Caco-2 (cell line): Measurements from ENCODE around the gene CARD14. TPM values are rescaled to one million over a fixed set of nuclear protein-coding genes. Genes with fewer than 3 reads are reported as not detected.

ENCODE experiments used
- BruUV-seq: library from RNA; stranded (reverse); fragments of 400-500 nt; replicated peaks from 2 replicates; lab custom pipeline; 2021; lab: Mats Ljungman, UMichigan
- CTCF ChIA-PET: fragments of 300-600 bp; sonication (Branson Sonifier 250); formaldehyde crosslinking; loops from one replicate; lab custom pipeline; 2022; ENCODE audit warnings: antibody characterized with exemption; lab: Charles Lee
- POLR2A ChIA-PET: fragments of 300-600 bp; sonication (Branson Sonifier 250); formaldehyde crosslinking; loops from one replicate; lab custom pipeline; 2022; ENCODE audit warnings: antibody characterized with exemption; lab: Charles Lee
- DNase-seq, 2 experiments: peaks; one replicate each; pipeline versions ENCODE4 v3.0.0 to v3.0.0-alpha.2; 2020 to 2022
- H3K27me3 ChIP-seq: replicated peaks from 2 replicates; pipeline ENCODE4 v1.6.0; 2011; ENCODE audit warnings: low read length; ENCODE audit not compliant: control insufficient read depth, insufficient read depth
- H3K36me3 ChIP-seq: 2 replicates; pipeline ENCODE4 v1.5.1; 2011; ENCODE audit warnings: low read length; ENCODE audit not compliant: control insufficient read depth, insufficient read depth
- H3K4me1 ChIP-seq: fragments of 250-450 bp; sonication (Bioruptor Pico); 2 replicates; pipeline ENCODE4 v1.5.1; 2020; ENCODE audit warnings: mild to moderate bottlenecking
- H3K4me3 ChIP-seq: 2 replicates; pipeline ENCODE4 v1.5.1; 2011; ENCODE audit warnings: low read depth, mild to moderate bottlenecking, control low read depth, low read length
- H3K9me3 ChIP-seq: fragments of 250-450 bp; sonication (Bioruptor Pico); 2 replicates; pipeline ENCODE4 v1.5.1; 2020; ENCODE audit warnings: mild to moderate bottlenecking, moderate library complexity
- H3K27ac Mint-ChIP-seq: one replicate; pipeline ENCODE4 v1.8.0; 2022; ENCODE audit warnings: mixed read lengths; ENCODE audit not compliant: unreplicated experiment
- H3K27me3 Mint-ChIP-seq: one replicate; pipeline ENCODE4 v1.8.0; 2022; ENCODE audit warnings: mixed read lengths; ENCODE audit not compliant: insufficient read depth, unreplicated experiment
- H3K36me3 Mint-ChIP-seq: one replicate; pipeline ENCODE4 v1.8.0; 2022; ENCODE audit warnings: mild to moderate bottlenecking, mixed read lengths; ENCODE audit not compliant: insufficient read depth, unreplicated experiment
- H3K4me1 Mint-ChIP-seq: one replicate; pipeline ENCODE4 v1.8.0; 2022; ENCODE audit warnings: low read depth, mixed read lengths; ENCODE audit not compliant: unreplicated experiment
- H3K4me3 Mint-ChIP-seq: one replicate; pipeline ENCODE4 v1.8.0; 2022; ENCODE audit warnings: mild to moderate bottlenecking, moderate library complexity, mixed read lengths; ENCODE audit not compliant: unreplicated experiment
- H3K9me3 Mint-ChIP-seq: one replicate; pipeline ENCODE4 v1.8.0; 2022; ENCODE audit warnings: mixed read lengths; ENCODE audit not compliant: unreplicated experiment
- intact Hi-C: fragments of 100-400 bp; cut with micrococcal nuclease; formaldehyde crosslinking; loops from one replicate; pipeline ENCODE4 v1.10.0; 2022; ENCODE audit not compliant: unreplicated experiment
- total RNA-seq: library from RNA; stranded (reverse); gene quantifications from 2 replicates; pipeline ENCODE4 v1.2.3, GENCODE V29; 2022
- TF ChIP-seq, protein P1 (sequence below), 2 experiments: fragments of 200-600 bp in 1 of 2; IDR thresholded peaks; 1 replicate in 1 of 2; 2 replicates in 1 of 2; pipeline versions ENCODE4 v1.5.1 to v1.8.0; 2011 to 2022; ENCODE audit warnings: antibody characterized with exemption in 1 of 2, control low read depth in 1 of 2, inconsistent platforms in 1 of 2, low read depth in 1 of 2, low read length in 1 of 2, mild to moderate bottlenecking in 1 of 2, moderate library complexity in 1 of 2; ENCODE audit not compliant: insufficient read depth in 1 of 2, severe bottlenecking in 1 of 2, unreplicated experiment in 1 of 2

Gene CARD14
- total RNA-seq, 1 experiment from 2014 or later, result 1.3 TPM

GRCh38 chr17:80214012-80214877 lies 44.4 kb downstream of the CARD14 start:
- H3K27me3 ChIP-seq, result no peaks in the 10 kb centered on the region
- TF ChIP-seq, protein P1, sequence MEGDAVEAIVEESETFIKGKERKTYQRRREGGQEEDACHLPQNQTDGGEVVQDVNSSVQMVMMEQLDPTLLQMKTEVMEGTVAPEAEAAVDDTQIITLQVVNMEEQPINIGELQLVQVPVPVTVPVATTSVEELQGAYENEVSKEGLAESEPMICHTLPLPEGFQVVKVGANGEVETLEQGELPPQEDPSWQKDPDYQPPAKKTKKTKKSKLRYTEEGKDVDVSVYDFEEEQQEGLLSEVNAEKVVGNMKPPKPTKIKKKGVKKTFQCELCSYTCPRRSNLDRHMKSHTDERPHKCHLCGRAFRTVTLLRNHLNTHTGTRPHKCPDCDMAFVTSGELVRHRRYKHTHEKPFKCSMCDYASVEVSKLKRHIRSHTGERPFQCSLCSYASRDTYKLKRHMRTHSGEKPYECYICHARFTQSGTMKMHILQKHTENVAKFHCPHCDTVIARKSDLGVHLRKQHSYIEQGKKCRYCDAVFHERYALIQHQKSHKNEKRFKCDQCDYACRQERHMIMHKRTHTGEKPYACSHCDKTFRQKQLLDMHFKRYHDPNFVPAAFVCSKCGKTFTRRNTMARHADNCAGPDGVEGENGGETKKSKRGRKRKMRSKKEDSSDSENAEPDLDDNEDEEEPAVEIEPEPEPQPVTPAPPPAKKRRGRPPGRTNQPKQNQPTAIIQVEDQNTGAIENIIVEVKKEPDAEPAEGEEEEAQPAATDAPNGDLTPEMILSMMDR (IDR thresholded peaks at IDR 0.05; ENCODE audit: insufficient read depth in 1 of 2, low read depth in 1 of 2, low read length in 1 of 2, severe bottlenecking in 1 of 2, unreplicated experiment in 1 of 2), result no peak
- no peaks in the 10 kb centered on the region for H3K4me1 ChIP-seq
- H3K9me3 ChIP-seq, result no peaks in the 10 kb centered on the region
- Mint-ChIP-seq H3K36me3 (peaks cover 32% of the 10 kb centered on the region), H3K9me3 (no peaks in the 10 kb centered on the region), H3K27me3 (no peaks in the 10 kb centered on the region), H3K4me1 (no peaks in the 10 kb centered on the region), H3K27ac (no peak overlapping the region), H3K4me3 (no peak overlapping the region)
- ChIA-PET POLR2A (no interaction called here), CTCF (no interaction called here)
- no peak overlapping the region for H3K4me3 ChIP-seq
- intact Hi-C loops, result no loop called here
- BruUV-seq, result no TSS peak
- DNase-seq, result no peak
- H3K36me3 ChIP-seq, result peaks cover 3% of the 10 kb centered on the region

- intact Hi-C loops, result no loop called here
- Mint-ChIP-seq H3K4me1 (no peaks in the 10 kb centered on the region), H3K36me3 (peaks cover 32% of the 10 kb centered on the region), H3K4me3 (no peak overlapping the region), H3K9me3 (no peaks in the 10 kb centered on the region), H3K27ac (no peak overlapping the region), H3K27me3 (no peaks in the 10 kb centered on the region)
- CTCF ChIA-PET, result no interaction called here
- no peaks in the 10 kb centered on the region for H3K9me3 ChIP-seq
- no TSS peak for BruUV-seq
- H3K4me3 ChIP-seq, result no peak overlapping the region
- TF ChIP-seq, protein P1 (IDR thresholded peaks at IDR 0.05; ENCODE audit: insufficient read depth in 1 of 2, low read depth in 1 of 2, low read length in 1 of 2, severe bottlenecking in 1 of 2, unreplicated experiment in 1 of 2), result no peak
- POLR2A ChIA-PET, result no interaction called here
- no peak for DNase-seq
- no peaks in the 10 kb centered on the region for H3K4me1 ChIP-seq
- peaks cover 3% of the 10 kb centered on the region for H3K36me3 ChIP-seq
- H3K27me3 ChIP-seq, result no peaks in the 10 kb centered on the region
Observed at GRCh38 chr17:80214878-80215210, 45.0 kb downstream of the CARD14 start.

- H3K36me3 Mint-ChIP-seq, result peaks cover 31% of the 10 kb centered on the region
- H3K27me3 Mint-ChIP-seq, result no peaks in the 10 kb centered on the region
- no peak for DNase-seq
- H3K27ac Mint-ChIP-seq, result no peak overlapping the region
- Histone ChIP-seq H3K27me3 (no peaks in the 10 kb centered on the region), H3K9me3 (no peaks in the 10 kb centered on the region), H3K4me1 (0 out of 2 replicates have a peak, but pooled peaks cover 6% of the 10 kb centered on the region), H3K36me3 (peaks cover 3% of the 10 kb centered on the region), H3K4me3 (no peak overlapping the region)
- TF ChIP-seq, protein P1 (IDR thresholded peaks at IDR 0.05; ENCODE audit: insufficient read depth in 1 of 2, low read depth in 1 of 2, low read length in 1 of 2, severe bottlenecking in 1 of 2, unreplicated experiment in 1 of 2), result no peak
- no TSS peak for BruUV-seq
- ChIA-PET CTCF (no interaction called here), POLR2A (no interaction called here)
- H3K9me3 Mint-ChIP-seq, result no peaks in the 10 kb centered on the region
- H3K4me1 Mint-ChIP-seq, result no peaks in the 10 kb centered on the region
- intact Hi-C loops, result no loop called here
- H3K4me3 Mint-ChIP-seq, result no peak overlapping the region
Observed at GRCh38 chr17:80216473-80217456, 46.9 kb downstream of the CARD14 start.
